GM12891 (cell line): ENCODE results near the gene SHB.

ENCODE experiments used
- POLR2A ChIP-seq: IDR thresholded peaks from 2 replicates; pipeline ENCODE4 v1.6.1; 2011; ENCODE audit warnings: low read depth, low read length, control low read depth
- POLR2AphosphoS5 ChIP-seq: IDR thresholded peaks from 2 replicates; pipeline ENCODE4 v1.6.1; 2011; ENCODE audit warnings: low read depth, low read length, control low read depth
- POU2F2 ChIP-seq: IDR thresholded peaks from 2 replicates; pipeline ENCODE4 v1.6.1; 2011; ENCODE audit warnings: low read depth, mild to moderate bottlenecking, control low read depth, low read length, moderate library complexity

DNA sequence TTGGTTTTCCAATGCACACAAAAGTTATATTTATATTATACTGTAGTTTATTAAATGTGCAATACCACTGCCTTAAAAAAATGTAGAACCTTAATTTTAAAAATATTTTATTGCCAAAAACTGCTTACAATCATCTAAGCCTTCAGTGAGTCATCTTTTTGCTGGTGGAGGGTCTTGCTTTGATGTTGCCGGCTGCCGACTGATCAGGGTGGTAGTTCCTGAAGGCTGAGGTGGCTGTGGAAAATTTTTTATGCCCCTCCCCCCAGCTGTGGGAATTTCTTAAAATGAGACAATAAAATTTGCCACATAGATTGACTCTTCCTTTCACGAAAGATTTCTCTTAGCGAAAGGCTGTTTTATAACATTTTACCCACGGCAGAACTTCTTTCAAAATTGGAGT, 89.2 kb downstream of the SHB start:
- no peak for TF ChIP-seq POLR2A
- no peak for TF ChIP-seq POU2F2
- no peak for TF ChIP-seq POLR2AphosphoS5
